CD4-positive, CD25-positive, alpha-beta regulatory T cell (primary cell): ENCODE results near the gene IL22RA2. TPM values are rescaled to one million over a fixed set of nuclear protein-coding genes. Genes with fewer than 3 reads are reported as not detected.
"Not testable (repeated sequence)": the region's sequence is repeated elsewhere in the genome, so short reads cannot be mapped to it uniquely, and the experiment has no call there.

ENCODE experiments used
- ATAC-seq, 2 donors: fragments of 150-1000 bp; cut with Tn5 transposase; one replicate each; pipeline ENCODE4 v1.10.0; 2021; ENCODE audit warnings: low read depth in 2 of 2, moderate number of reproducible peaks in 2 of 2, moderate library complexity in 1 of 2
- DNase-seq, 3 donors: peaks; one replicate each; pipeline versions ENCODE4 v3.0.0 to v3.0.0-alpha.2; 2012 to 2022; ENCODE audit warnings: mixed read lengths in 1 of 3
- H3K27ac ChIP-seq: one replicate; pipeline ENCODE4 v1.7.0; 2013; ENCODE audit warnings: mild to moderate bottlenecking, low read length; ENCODE audit not compliant: insufficient read depth, poor library complexity, severe bottlenecking
- H3K27me3 ChIP-seq: one replicate; pipeline ENCODE4 v1.7.0; 2013; ENCODE audit warnings: low read length; ENCODE audit not compliant: control insufficient read depth, insufficient read depth
- H3K36me3 ChIP-seq: one replicate; pipeline ENCODE4 v1.7.0; 2013; ENCODE audit warnings: mild to moderate bottlenecking, low read length, moderate library complexity; ENCODE audit not compliant: control insufficient read depth, insufficient read depth
- H3K4me1 ChIP-seq: 2 replicates; pipeline ENCODE4 v1.7.0; 2013; ENCODE audit warnings: mild to moderate bottlenecking, low read length; ENCODE audit not compliant: insufficient read depth, control insufficient read depth, poor library complexity, severe bottlenecking
- H3K4me3 ChIP-seq: one replicate; pipeline ENCODE4 v1.7.0; 2013; ENCODE audit warnings: low read depth, mild to moderate bottlenecking, low read length, moderate library complexity
- H3K9me3 ChIP-seq, 2 experiments: 1 replicate in 1 of 2; 2 replicates in 1 of 2; pipeline ENCODE4 v1.7.0; 2013; ENCODE audit warnings: low read length in 2 of 2, mild to moderate bottlenecking in 1 of 2, moderate library complexity in 1 of 2; ENCODE audit not compliant: control insufficient read depth in 2 of 2
- H3K27ac Mint-ChIP-seq, 3 donors: one replicate each; pipeline ENCODE4 v1.8.0; 2020 to 2022; ENCODE audit warnings: mild to moderate bottlenecking in 3 of 3, mixed read lengths in 3 of 3, moderate library complexity in 2 of 3
- H3K27me3 Mint-ChIP-seq: one replicate; pipeline ENCODE4 v1.8.0; 2022; ENCODE audit warnings: mild to moderate bottlenecking, mixed read lengths
- H3K36me3 Mint-ChIP-seq: one replicate; pipeline ENCODE4 v1.8.0; 2020; ENCODE audit warnings: mixed read lengths
- H3K4me1 Mint-ChIP-seq, 4 donors: one replicate each; pipeline ENCODE4 v1.8.0; 2020 to 2022; ENCODE audit warnings: mixed read lengths in 4 of 4, mild to moderate bottlenecking in 1 of 4
- H3K4me3 Mint-ChIP-seq, 4 donors: one replicate each; pipeline ENCODE4 v1.8.0; 2020 to 2022; ENCODE audit warnings: mild to moderate bottlenecking in 4 of 4, mixed read lengths in 4 of 4, moderate library complexity in 3 of 4
- H3K9me3 Mint-ChIP-seq, 7 donors: one replicate each; pipeline ENCODE4 v1.8.0; 2020 to 2022; ENCODE audit warnings: mixed read lengths in 7 of 7, mild to moderate bottlenecking in 3 of 7, moderate library complexity in 2 of 7
- polyA plus RNA-seq, 4 donors: library from polyadenylated mRNA; unstranded; fragments of 300-500 nt; fragmentation: Illumina TruSeq; gene quantifications; one replicate each; pipeline ENCODE4 v1.2.3, GENCODE V29; 2021
- total RNA-seq: library from RNA; stranded (reverse); gene quantifications from one replicate; pipeline ENCODE4 v1.2.3, GENCODE V29; 2022

IL22RA2 gene
- total and polyA plus RNA-seq, 5 donors from 2014 or later, result not detected

- H3K4me1 Mint-ChIP-seq, result peaks cover 28 to 75% (median 56%) of the 10 kb centered on the region in 4 donors
Observed at GRCh38 chr6:137216106-137216505, 42.7 kb upstream of the IL22RA2 start.

GRCh38 chr6:137215630-137216029 is 42.2 kb upstream of the IL22RA2 start:
- not testable (repeated sequence) for H3K36me3 ChIP-seq, H3K4me3 ChIP-seq, H3K27ac ChIP-seq, ATAC-seq, H3K27me3 Mint-ChIP-seq, H3K9me3 ChIP-seq, H3K9me3 Mint-ChIP-seq, DNase-seq, H3K27me3 ChIP-seq
- Mint-ChIP-seq H3K36me3 (peaks cover 12% of the 10 kb centered on the region), H3K27ac (peak overlapping the region in 1 of 3 donors; percentile 30), H3K4me1 (peaks cover 30 to 78% (median 58%) of the 10 kb centered on the region in 4 donors), H3K4me3 (peak overlapping the region in 1 of 4 donors; percentile 66)
- peaks cover 36% of the 10 kb centered on the region for H3K4me1 ChIP-seq

More at GRCh38 chr6:137216106-137216505, 42.7 kb upstream of the IL22RA2 start:
- Mint-ChIP-seq H3K27me3 (peaks cover 12% of the 10 kb centered on the region), H3K9me3 (no peaks in the 10 kb centered on the region), H3K27ac (no peak overlapping the region), H3K4me3 (peak overlapping the region in 3 of 4 donors; percentile 56 to 98 (median 97)), H3K36me3 (peaks cover 9% of the 10 kb centered on the region)
- H3K9me3 ChIP-seq, result no peaks in the 10 kb centered on the region
- peaks cover 36% of the 10 kb centered on the region for H3K4me1 ChIP-seq
- no peaks in the 10 kb centered on the region for H3K27me3 ChIP-seq
- no peak for ATAC-seq
- H3K27ac ChIP-seq, result no peak overlapping the region
- DNase-seq, result no peak
- H3K4me3 ChIP-seq, result no peak overlapping the region
- H3K36me3 ChIP-seq, result no peaks in the 10 kb centered on the region

GRCh38 chr6:137214931-137215330 is 41.5 kb upstream of the IL22RA2 start:
- peaks cover 35% of the 10 kb centered on the region for H3K4me1 ChIP-seq
- Mint-ChIP-seq H3K27ac (no peak overlapping the region), H3K4me1 (peaks cover 33 to 75% (median 55%) of the 10 kb centered on the region in 4 donors), H3K27me3 (peaks cover 1% of the 10 kb centered on the region), H3K9me3 (no peaks in the 10 kb centered on the region), H3K4me3 (no peak overlapping the region), H3K36me3 (peaks cover 18% of the 10 kb centered on the region)
- ATAC-seq (no peak), DNase-seq (no peak)
- H3K4me3 ChIP-seq, result no peak overlapping the region
- H3K27me3 ChIP-seq, result no peaks in the 10 kb centered on the region
- H3K36me3 ChIP-seq, result no peaks in the 10 kb centered on the region
- H3K27ac ChIP-seq, result no peak overlapping the region
- H3K9me3 ChIP-seq, result no peaks in the 10 kb centered on the region

- DNase-seq (no peak), ATAC-seq (no peak)
- H3K27ac ChIP-seq, result no peak overlapping the region
- Mint-ChIP-seq H3K36me3 (peaks cover 28% of the 10 kb centered on the region), H3K27me3 (no peaks in the 10 kb centered on the region), H3K4me3 (peak overlapping the region in 1 of 4 donors; percentile 19), H3K27ac (no peak overlapping the region), H3K9me3 (peaks cover 0 to 5% (median 0%) of the 10 kb centered on the region in 7 donors), H3K4me1 (peaks cover 28 to 73% (median 56%) of the 10 kb centered on the region in 4 donors)
- H3K27me3 ChIP-seq, result no peaks in the 10 kb centered on the region
- H3K9me3 ChIP-seq, result no peaks in the 10 kb centered on the region
- no peak overlapping the region for H3K4me3 ChIP-seq
- H3K36me3 ChIP-seq, result no peaks in the 10 kb centered on the region
- H3K4me1 ChIP-seq, result peaks cover 26% of the 10 kb centered on the region
Observed at GRCh38 chr6:137213813-137214212, 40.4 kb upstream of the IL22RA2 start.

- H3K36me3 ChIP-seq, result no peaks in the 10 kb centered on the region
- peaks cover 28% of the 10 kb centered on the region for H3K36me3 Mint-ChIP-seq
- no peak for ATAC-seq
- H3K27me3 ChIP-seq, result no peaks in the 10 kb centered on the region
- no peaks in the 10 kb centered on the region for H3K9me3 ChIP-seq
- peaks cover 24 to 69% (median 54%) of the 10 kb centered on the region in 4 donors for H3K4me1 Mint-ChIP-seq
- H3K4me3 Mint-ChIP-seq, result peak overlapping the region in 2 of 4 donors; percentile 19 to 64
- H3K27me3 Mint-ChIP-seq, result no peaks in the 10 kb centered on the region
- H3K4me1 ChIP-seq, result peaks cover 23% of the 10 kb centered on the region
- H3K9me3 Mint-ChIP-seq, result peaks cover 0 to 5% (median 0%) of the 10 kb centered on the region in 7 donors
- DNase-seq, result no peak
- H3K4me3 ChIP-seq, result no peak overlapping the region
- H3K27ac Mint-ChIP-seq, result no peak overlapping the region
- no peak overlapping the region for H3K27ac ChIP-seq
Observed at GRCh38 chr6:137213331-137213740, 39.9 kb upstream of the IL22RA2 start.

GRCh38 chr6:137211910-137212309 is 38.5 kb upstream of the IL22RA2 start:
- Histone ChIP-seq H3K27me3 (no peaks in the 10 kb centered on the region), H3K36me3 (no peaks in the 10 kb centered on the region), H3K4me3 (no peak overlapping the region), H3K4me1 (peaks cover 8% of the 10 kb centered on the region), H3K27ac (no peak overlapping the region), H3K9me3 (no peaks in the 10 kb centered on the region)
- no peak for ATAC-seq
- no peak for DNase-seq
- no peak overlapping the region for H3K27ac Mint-ChIP-seq
- H3K36me3 Mint-ChIP-seq, result peaks cover 37% of the 10 kb centered on the region
- H3K27me3 Mint-ChIP-seq, result no peaks in the 10 kb centered on the region
- H3K4me3 Mint-ChIP-seq, result no peak overlapping the region
- H3K4me1 Mint-ChIP-seq, result peaks cover 21 to 55% (median 47%) of the 10 kb centered on the region in 4 donors
- H3K9me3 Mint-ChIP-seq, result peaks cover 0 to 7% (median 0%) of the 10 kb centered on the region in 7 donors

GRCh38 chr6:137210903-137211302 is 37.5 kb upstream of the IL22RA2 start:
- peaks cover 3% of the 10 kb centered on the region for H3K4me1 ChIP-seq
- Mint-ChIP-seq H3K9me3 (peaks cover 0 to 7% (median 0%) of the 10 kb centered on the region in 7 donors), H3K4me3 (no peak overlapping the region), H3K27ac (no peak overlapping the region), H3K4me1 (peaks cover 21 to 47% (median 43%) of the 10 kb centered on the region in 4 donors), H3K36me3 (peaks cover 41% of the 10 kb centered on the region), H3K27me3 (no peaks in the 10 kb centered on the region)
- ATAC-seq (no peak), DNase-seq (no peak)
- no peaks in the 10 kb centered on the region for H3K9me3 ChIP-seq
- H3K36me3 ChIP-seq, result peaks cover under 1% of the 10 kb centered on the region
- no peaks in the 10 kb centered on the region for H3K27me3 ChIP-seq
- H3K4me3 ChIP-seq, result no peak overlapping the region
- no peak overlapping the region for H3K27ac ChIP-seq

GRCh38 chr6:137208279-137208678 is 34.8 kb upstream of the IL22RA2 start:
- Histone ChIP-seq H3K4me1 (no peaks in the 10 kb centered on the region), H3K36me3 (peaks cover 26% of the 10 kb centered on the region), H3K9me3 (no peaks in the 10 kb centered on the region), H3K4me3 (no peak overlapping the region), H3K27ac (no peak overlapping the region), H3K27me3 (no peaks in the 10 kb centered on the region)
- H3K4me3 Mint-ChIP-seq, result peak overlapping the region in 1 of 4 donors; percentile 60
- H3K9me3 Mint-ChIP-seq, result peaks cover 0 to 7% (median 0%) of the 10 kb centered on the region in 7 donors
- peaks cover 59% of the 10 kb centered on the region for H3K36me3 Mint-ChIP-seq
- peaks cover 21 to 30% (median 24%) of the 10 kb centered on the region in 4 donors for H3K4me1 Mint-ChIP-seq
- DNase-seq, result no peak
- no peak for ATAC-seq
- no peaks in the 10 kb centered on the region for H3K27me3 Mint-ChIP-seq
- no peak overlapping the region for H3K27ac Mint-ChIP-seq
